Prostate gland (tissue), 2 donors: ENCODE measurements around the gene UBE2E2.

ENCODE experiments used
- CTCF ChIP-seq, 4 experiments: fragments of 200-600 bp in 2 of 4; fragments of 450-650 bp in 2 of 4; sonication (generic) in 2 of 4; IDR thresholded peaks; 1 replicate in 3 of 4; 2 replicates in 1 of 4; pipeline ENCODE4 v1.5.1; 2016 to 2019; ENCODE audit warnings: antibody characterized with exemption in 4 of 4, mild to moderate bottlenecking in 2 of 4, moderate library complexity in 2 of 4
- POLR2A ChIP-seq: fragments of 450-650 bp; IDR thresholded peaks from one replicate; pipeline ENCODE4 v1.6.1; 2016; ENCODE audit warnings: antibody characterized with exemption, mild to moderate bottlenecking
- POLR2AphosphoS5 ChIP-seq: sonication (generic); formaldehyde crosslinking; IDR thresholded peaks from one replicate; pipeline ENCODE4 v1.6.1; 2017; ENCODE audit warnings: antibody characterized with exemption

DNA sequence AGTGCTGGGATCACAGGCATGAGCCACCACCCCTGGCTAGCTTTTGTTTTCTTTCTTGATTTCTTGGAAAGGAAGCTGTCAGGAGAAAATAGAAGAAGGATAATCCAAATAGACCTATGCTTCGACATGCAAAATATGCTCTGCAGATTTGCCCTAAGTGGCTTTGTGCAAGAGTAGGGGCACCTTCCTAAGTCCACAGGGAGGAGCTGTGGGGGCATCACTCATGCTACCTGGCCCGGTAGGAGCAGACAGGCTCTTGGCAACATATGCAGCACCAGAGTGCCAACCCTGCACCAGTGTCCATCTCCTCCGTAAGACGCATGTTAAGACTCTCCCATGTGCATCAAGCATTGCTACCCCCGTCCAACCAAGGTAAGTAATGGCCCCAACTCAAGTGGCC, 411.9 kb downstream of the UBE2E2 start:
- TF ChIP-seq CTCF (IDR thresholded peaks at IDR 0.05) (no peak), POLR2AphosphoS5 (no peak), POLR2A (no peak)
